ENCODE measurements around the gene KSR1.
"Not testable (repeated sequence)": the region's sequence is repeated elsewhere in the genome, so short reads cannot be mapped to it uniquely, and the experiment has no call there.

Gene KSR1

GRCh38 chr17:27445971-27446370, 10.3 kb upstream of the KSR1 start:
- Histone ChIP-seq H3K9me3 (ENCODE audit: control extremely low read depth in 1 of 5, control insufficient read depth in 4 of 5, insufficient read depth in 2 of 5, low read depth in 1 of 5, low read length in 4 of 5) (no peaks in the 10 kb centered on the region), H3K4me3 (ENCODE audit: control insufficient read depth in 1 of 7, extremely low read depth in 1 of 7, insufficient read depth in 4 of 7, low read depth in 2 of 7, low read length in 6 of 7) (no peak overlapping the region), H3K27me3 (replicated peaks in 2 of 5; ENCODE audit: control insufficient read depth in 4 of 5, insufficient read depth in 5 of 5, low read length in 4 of 5) (no peaks in the 10 kb centered on the region), H3K4me1 (ENCODE audit: control extremely low read depth in 1 of 4, control insufficient read depth in 4 of 4, insufficient read depth in 4 of 4, low read length in 3 of 4) (peaks cover 0 to 3% (median 0%) of the 10 kb centered on the region in 4 experiments), H3K36me3 (ENCODE audit: control insufficient read depth in 4 of 4, insufficient read depth in 4 of 4, low read length in 3 of 4) (no peaks in the 10 kb centered on the region), H3K27ac (ENCODE audit: insufficient read depth in 1 of 2, low read depth in 1 of 2, low read length in 2 of 2, poor library complexity in 1 of 2, severe bottlenecking in 2 of 2) (no peak overlapping the region)
- ChIA-PET POLR2A (interaction anchor here (0.6 kb wide), 1 partner anchor 931 kb away, joined by 4 read pairs; no protein-coding TSS in a partner anchor), CTCF (interaction anchor here (1.0 to 3.4 kb wide), 3 partner anchors 10 to 154 kb away, joined by 3 to 10 read pairs (median 5); partner anchors contain the start of gene KSR1)
- whole genome bisulfite sequencing (ENCODE audit: insufficient coverage): 83% methylated on average over 1 of the region's 8 CpGs
- DNase-seq: no peak

- DNase-seq: no peak
- Histone ChIP-seq H3K4me3 (ENCODE audit: control insufficient read depth in 1 of 7, extremely low read depth in 1 of 7, insufficient read depth in 4 of 7, low read depth in 2 of 7, low read length in 6 of 7) (no peak overlapping the region), H3K36me3 (ENCODE audit: control insufficient read depth in 4 of 4, insufficient read depth in 4 of 4, low read length in 3 of 4) (no peaks in the 10 kb centered on the region), H3K9me3 (ENCODE audit: control extremely low read depth in 1 of 5, control insufficient read depth in 4 of 5, insufficient read depth in 2 of 5, low read depth in 1 of 5, low read length in 4 of 5) (no peaks in the 10 kb centered on the region), H3K27ac (ENCODE audit: insufficient read depth in 1 of 2, low read depth in 1 of 2, low read length in 2 of 2, poor library complexity in 1 of 2, severe bottlenecking in 2 of 2) (no peak overlapping the region), H3K4me1 (ENCODE audit: control extremely low read depth in 1 of 4, control insufficient read depth in 4 of 4, insufficient read depth in 4 of 4, low read length in 3 of 4) (peaks cover 0 to 3% (median 0%) of the 10 kb centered on the region in 4 experiments), H3K27me3 (replicated peaks in 2 of 5; ENCODE audit: control insufficient read depth in 4 of 5, insufficient read depth in 5 of 5, low read length in 4 of 5) (no peaks in the 10 kb centered on the region)
- 100% methylated on average over 3 of the region's 6 CpGs for WGBS (ENCODE audit: insufficient coverage)
- ChIA-PET POLR2A (interaction anchor here (0.6 kb wide), 1 partner anchor 930 kb away, joined by 4 read pairs; no protein-coding TSS in a partner anchor), CTCF (interaction anchor here (1.5 kb wide), 1 partner anchor 9 kb away, joined by 5 read pairs; the partner anchor contains the start of gene KSR1)
Measured at GRCh38 chr17:27446569-27447301, 9.5 kb upstream of the KSR1 start.

- H3K4me3 ChIP-seq (ENCODE audit: control insufficient read depth in 1 of 7, extremely low read depth in 1 of 7, insufficient read depth in 4 of 7, low read depth in 2 of 7, low read length in 6 of 7); H3K9me3 ChIP-seq (ENCODE audit: control extremely low read depth in 1 of 5, control insufficient read depth in 4 of 5, insufficient read depth in 2 of 5, low read depth in 1 of 5, low read length in 4 of 5); H3K4me1 ChIP-seq (ENCODE audit: control extremely low read depth in 1 of 4, control insufficient read depth in 4 of 4, insufficient read depth in 4 of 4, low read length in 3 of 4); POLR2A ChIA-PET; H3K27ac ChIP-seq (ENCODE audit: insufficient read depth in 1 of 2, low read depth in 1 of 2, low read length in 2 of 2, poor library complexity in 1 of 2, severe bottlenecking in 2 of 2); H3K27me3 ChIP-seq (replicated peaks in 2 of 5; ENCODE audit: control insufficient read depth in 4 of 5, insufficient read depth in 5 of 5, low read length in 4 of 5); CTCF ChIA-PET; H3K36me3 ChIP-seq (ENCODE audit: control insufficient read depth in 4 of 4, insufficient read depth in 4 of 4, low read length in 3 of 4); DNase-seq: not testable (repeated sequence)
- 93% methylated on average over 6 of the region's 6 CpGs for WGBS (ENCODE audit: insufficient coverage)
Measured at GRCh38 chr17:27448534-27448933, 7.7 kb upstream of the KSR1 start.

GRCh38 chr17:27449541-27449940, 6.7 kb upstream of the KSR1 start:
- Histone ChIP-seq H3K27ac (ENCODE audit: insufficient read depth in 1 of 2, low read depth in 1 of 2, low read length in 2 of 2, poor library complexity in 1 of 2, severe bottlenecking in 2 of 2) (no peak overlapping the region), H3K27me3 (replicated peaks in 2 of 5; ENCODE audit: control insufficient read depth in 4 of 5, insufficient read depth in 5 of 5, low read length in 4 of 5) (no peaks in the 10 kb centered on the region), H3K4me3 (ENCODE audit: control insufficient read depth in 1 of 7, extremely low read depth in 1 of 7, insufficient read depth in 4 of 7, low read depth in 2 of 7, low read length in 6 of 7) (no peak overlapping the region), H3K4me1 (ENCODE audit: control extremely low read depth in 1 of 4, control insufficient read depth in 4 of 4, insufficient read depth in 4 of 4, low read length in 3 of 4) (peaks cover 0 to 3% (median 0%) of the 10 kb centered on the region in 4 experiments), H3K9me3 (ENCODE audit: control extremely low read depth in 1 of 5, control insufficient read depth in 4 of 5, insufficient read depth in 2 of 5, low read depth in 1 of 5, low read length in 4 of 5) (no peaks in the 10 kb centered on the region), H3K36me3 (ENCODE audit: control insufficient read depth in 4 of 4, insufficient read depth in 4 of 4, low read length in 3 of 4) (no peaks in the 10 kb centered on the region)
- no peak for DNase-seq
- POLR2A ChIA-PET: no interaction called here
- 92% methylated on average over 6 of the region's 6 CpGs for WGBS (ENCODE audit: insufficient coverage)
- CTCF ChIA-PET: no interaction called here

- Histone ChIP-seq H3K36me3 (ENCODE audit: control insufficient read depth in 4 of 4, insufficient read depth in 4 of 4, low read length in 3 of 4) (no peaks in the 10 kb centered on the region), H3K27me3 (replicated peaks in 2 of 5; ENCODE audit: control insufficient read depth in 4 of 5, insufficient read depth in 5 of 5, low read length in 4 of 5) (no peaks in the 10 kb centered on the region), H3K4me1 (ENCODE audit: control extremely low read depth in 1 of 4, control insufficient read depth in 4 of 4, insufficient read depth in 4 of 4, low read length in 3 of 4) (peaks cover 0 to 3% (median 0%) of the 10 kb centered on the region in 4 experiments), H3K27ac (ENCODE audit: insufficient read depth in 1 of 2, low read depth in 1 of 2, low read length in 2 of 2, poor library complexity in 1 of 2, severe bottlenecking in 2 of 2) (no peak overlapping the region), H3K9me3 (ENCODE audit: control extremely low read depth in 1 of 5, control insufficient read depth in 4 of 5, insufficient read depth in 2 of 5, low read depth in 1 of 5, low read length in 4 of 5) (no peaks in the 10 kb centered on the region), H3K4me3 (ENCODE audit: control insufficient read depth in 1 of 7, extremely low read depth in 1 of 7, insufficient read depth in 4 of 7, low read depth in 2 of 7, low read length in 6 of 7) (no peak overlapping the region)
- POLR2A ChIA-PET: no interaction called here
- 98% methylated on average over 5 of the region's 5 CpGs for WGBS (ENCODE audit: insufficient coverage)
- no peak for DNase-seq
- CTCF ChIA-PET: interaction anchor here (1.4 kb wide), 1 partner anchor 150 kb away, joined by 7 read pairs; no protein-coding TSS in a partner anchor
Measured at GRCh38 chr17:27449988-27450387, 6.3 kb upstream of the KSR1 start.

GRCh38 chr17:27450416-27450815, 5.8 kb upstream of the KSR1 start:
- ChIA-PET CTCF (interaction anchor here (1.4 kb wide), 1 partner anchor 150 kb away, joined by 7 read pairs; no protein-coding TSS in a partner anchor), POLR2A (no interaction called here)
- WGBS (ENCODE audit: insufficient coverage): 89% methylated on average over 1 of the region's 1 CpG

GRCh38 chr17:27451906-27452305, 4.3 kb upstream of the KSR1 start:
- Histone ChIP-seq H3K9me3 (ENCODE audit: control extremely low read depth in 1 of 5, control insufficient read depth in 4 of 5, insufficient read depth in 2 of 5, low read depth in 1 of 5, low read length in 4 of 5) (no peaks in the 10 kb centered on the region), H3K27ac (ENCODE audit: insufficient read depth in 1 of 2, low read depth in 1 of 2, low read length in 2 of 2, poor library complexity in 1 of 2, severe bottlenecking in 2 of 2) (no peak overlapping the region), H3K36me3 (ENCODE audit: control insufficient read depth in 4 of 4, insufficient read depth in 4 of 4, low read length in 3 of 4) (no peaks in the 10 kb centered on the region), H3K4me1 (ENCODE audit: control extremely low read depth in 1 of 4, control insufficient read depth in 4 of 4, insufficient read depth in 4 of 4, low read length in 3 of 4) (peaks cover 0 to 9% (median 3%) of the 10 kb centered on the region in 4 experiments), H3K4me3 (ENCODE audit: control insufficient read depth in 1 of 7, extremely low read depth in 1 of 7, insufficient read depth in 4 of 7, low read depth in 2 of 7, low read length in 6 of 7) (no peak overlapping the region), H3K27me3 (replicated peaks in 2 of 5; ENCODE audit: control insufficient read depth in 4 of 5, insufficient read depth in 5 of 5, low read length in 4 of 5) (no peaks in the 10 kb centered on the region)
- DNase-seq: no peak
- CTCF ChIA-PET: interaction anchor here (1.3 to 1.5 kb wide), 2 partner anchors 111 to 150 kb away, joined by 3 read pairs; no protein-coding TSS in a partner anchor
- 80% methylated on average over 1 of the region's 3 CpGs for WGBS (ENCODE audit: insufficient coverage)
- POLR2A ChIA-PET: no interaction called here

More at GRCh38 chr17:27450416-27450815, 5.8 kb upstream of the KSR1 start:
- Histone ChIP-seq H3K27ac (ENCODE audit: insufficient read depth in 1 of 2, low read depth in 1 of 2, low read length in 2 of 2, poor library complexity in 1 of 2, severe bottlenecking in 2 of 2) (no peak overlapping the region), H3K9me3 (ENCODE audit: control extremely low read depth in 1 of 5, control insufficient read depth in 4 of 5, insufficient read depth in 2 of 5, low read depth in 1 of 5, low read length in 4 of 5) (no peaks in the 10 kb centered on the region), H3K4me3 (ENCODE audit: control insufficient read depth in 1 of 7, extremely low read depth in 1 of 7, insufficient read depth in 4 of 7, low read depth in 2 of 7, low read length in 6 of 7) (no peak overlapping the region), H3K27me3 (replicated peaks in 2 of 5; ENCODE audit: control insufficient read depth in 4 of 5, insufficient read depth in 5 of 5, low read length in 4 of 5) (no peaks in the 10 kb centered on the region), H3K4me1 (ENCODE audit: control extremely low read depth in 1 of 4, control insufficient read depth in 4 of 4, insufficient read depth in 4 of 4, low read length in 3 of 4) (peaks cover 0 to 3% (median 1%) of the 10 kb centered on the region in 4 experiments), H3K36me3 (ENCODE audit: control insufficient read depth in 4 of 4, insufficient read depth in 4 of 4, low read length in 3 of 4) (no peaks in the 10 kb centered on the region)
- no peak for DNase-seq

All from common myeloid progenitor, CD34-positive (primary cell).